CD4-positive, CD25-positive, alpha-beta regulatory T cell (primary cell): Measurements from ENCODE around the gene CCR7. TPM values are rescaled to one million over a fixed set of nuclear protein-coding genes. Genes with fewer than 3 reads are reported as not detected.
A peak's percentile ranks its signal among the peaks of the same experiment; 100 is the strongest.

Experiments
- ATAC-seq, 2 donors: fragments of 150-1000 bp; cut with Tn5 transposase; one replicate each; pipeline ENCODE4 v1.10.0; 2021; ENCODE audit warnings: low read depth in 2 of 2, moderate number of reproducible peaks in 2 of 2, moderate library complexity in 1 of 2
- DNase-seq, 3 donors: peaks; one replicate each; pipeline versions ENCODE4 v3.0.0 to v3.0.0-alpha.2; 2012 to 2022; ENCODE audit warnings: mixed read lengths in 1 of 3
- H3K27ac ChIP-seq: one replicate; pipeline ENCODE4 v1.7.0; 2013; ENCODE audit warnings: mild to moderate bottlenecking, low read length; ENCODE audit not compliant: insufficient read depth, poor library complexity, severe bottlenecking
- H3K27me3 ChIP-seq: one replicate; pipeline ENCODE4 v1.7.0; 2013; ENCODE audit warnings: low read length; ENCODE audit not compliant: control insufficient read depth, insufficient read depth
- H3K36me3 ChIP-seq: one replicate; pipeline ENCODE4 v1.7.0; 2013; ENCODE audit warnings: mild to moderate bottlenecking, low read length, moderate library complexity; ENCODE audit not compliant: control insufficient read depth, insufficient read depth
- H3K4me1 ChIP-seq: 2 replicates; pipeline ENCODE4 v1.7.0; 2013; ENCODE audit warnings: mild to moderate bottlenecking, low read length; ENCODE audit not compliant: insufficient read depth, control insufficient read depth, poor library complexity, severe bottlenecking
- H3K4me3 ChIP-seq: one replicate; pipeline ENCODE4 v1.7.0; 2013; ENCODE audit warnings: low read depth, mild to moderate bottlenecking, low read length, moderate library complexity
- H3K9me3 ChIP-seq, 2 experiments: 1 replicate in 1 of 2; 2 replicates in 1 of 2; pipeline ENCODE4 v1.7.0; 2013; ENCODE audit warnings: low read length in 2 of 2, mild to moderate bottlenecking in 1 of 2, moderate library complexity in 1 of 2; ENCODE audit not compliant: control insufficient read depth in 2 of 2
- H3K27ac Mint-ChIP-seq, 3 donors: one replicate each; pipeline ENCODE4 v1.8.0; 2020 to 2022; ENCODE audit warnings: mild to moderate bottlenecking in 3 of 3, mixed read lengths in 3 of 3, moderate library complexity in 2 of 3
- H3K27me3 Mint-ChIP-seq: one replicate; pipeline ENCODE4 v1.8.0; 2022; ENCODE audit warnings: mild to moderate bottlenecking, mixed read lengths
- H3K36me3 Mint-ChIP-seq: one replicate; pipeline ENCODE4 v1.8.0; 2020; ENCODE audit warnings: mixed read lengths
- H3K4me1 Mint-ChIP-seq, 4 donors: one replicate each; pipeline ENCODE4 v1.8.0; 2020 to 2022; ENCODE audit warnings: mixed read lengths in 4 of 4, mild to moderate bottlenecking in 1 of 4
- H3K4me3 Mint-ChIP-seq, 4 donors: one replicate each; pipeline ENCODE4 v1.8.0; 2020 to 2022; ENCODE audit warnings: mild to moderate bottlenecking in 4 of 4, mixed read lengths in 4 of 4, moderate library complexity in 3 of 4
- H3K9me3 Mint-ChIP-seq, 7 donors: one replicate each; pipeline ENCODE4 v1.8.0; 2020 to 2022; ENCODE audit warnings: mixed read lengths in 7 of 7, mild to moderate bottlenecking in 3 of 7, moderate library complexity in 2 of 7
- polyA plus RNA-seq, 4 donors: library from polyadenylated mRNA; unstranded; fragments of 300-500 nt; fragmentation: Illumina TruSeq; gene quantifications; one replicate each; pipeline ENCODE4 v1.2.3, GENCODE V29; 2021
- total RNA-seq: library from RNA; stranded (reverse); gene quantifications from one replicate; pipeline ENCODE4 v1.2.3, GENCODE V29; 2022

The CCR7 gene
- total and polyA plus RNA-seq, 5 donors from 2014 or later, result 192 to 828 (median 530) TPM

GRCh38 chr17:40540448-40540847 is 24.8 kb downstream of the CCR7 start:
- Mint-ChIP-seq H3K27ac (peak overlapping the region; percentile 85 to 96 (median 88)), H3K36me3 (no peaks in the 10 kb centered on the region), H3K9me3 (no peaks in the 10 kb centered on the region), H3K4me1 (peaks cover 6 to 79% (median 35%) of the 10 kb centered on the region in 4 donors), H3K4me3 (peak overlapping the region; percentile 66 to 86 (median 80)), H3K27me3 (peaks cover 27% of the 10 kb centered on the region)
- Histone ChIP-seq H3K4me3 (peak overlapping the region; percentile 77), H3K36me3 (no peaks in the 10 kb centered on the region), H3K27me3 (no peaks in the 10 kb centered on the region), H3K27ac (no peak overlapping the region), H3K4me1 (peaks cover 47% of the 10 kb centered on the region), H3K9me3 (no peaks in the 10 kb centered on the region)
- DNase-seq (peak in 2 of 3 donors; percentile 45 to 62), ATAC-seq (peak; percentile 44 to 49)

DNA sequence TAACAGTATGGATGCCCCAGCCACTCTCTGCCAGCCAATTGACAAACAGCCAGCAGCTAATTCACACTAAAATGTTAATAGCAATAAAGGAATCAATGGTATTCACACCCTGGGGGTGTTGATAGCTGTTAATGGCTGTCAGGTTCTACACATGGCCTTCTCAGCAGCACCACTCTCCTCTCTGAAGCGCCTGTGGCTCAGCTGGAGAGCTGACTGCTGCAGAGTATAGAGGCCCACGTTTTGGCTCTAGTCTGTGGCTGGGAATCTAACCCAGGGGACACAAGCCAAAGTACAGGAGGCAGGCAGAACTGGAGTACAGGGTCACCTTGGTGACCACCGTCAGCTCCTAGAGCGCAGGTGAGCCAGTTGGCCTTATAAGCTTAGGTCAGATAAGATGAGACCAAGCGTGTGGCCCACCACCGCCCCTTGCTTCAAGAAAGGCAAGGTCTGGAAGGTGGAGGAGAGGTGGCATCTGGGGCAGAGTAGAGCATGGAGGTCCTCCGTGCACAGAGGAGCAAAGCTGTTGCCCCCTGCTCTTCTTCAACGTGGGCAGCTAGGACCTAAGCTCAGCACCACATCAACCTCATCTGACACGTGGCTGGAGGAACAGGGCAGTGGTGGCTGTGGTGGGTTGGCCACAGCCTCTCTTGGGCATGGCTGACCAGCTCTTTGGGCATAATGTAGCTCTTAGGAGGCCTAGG is 25.4 kb downstream of the CCR7 start:
- no peaks in the 10 kb centered on the region for H3K9me3 Mint-ChIP-seq
- H3K4me3 Mint-ChIP-seq, result peak overlapping the region in 3 of 4 donors; percentile 66 to 77 (median 70)
- no peaks in the 10 kb centered on the region for H3K36me3 Mint-ChIP-seq
- no peaks in the 10 kb centered on the region for H3K9me3 ChIP-seq
- H3K36me3 ChIP-seq, result no peaks in the 10 kb centered on the region
- no peak for DNase-seq
- H3K4me1 ChIP-seq, result peaks cover 42% of the 10 kb centered on the region
- H3K27me3 Mint-ChIP-seq, result peaks cover 27% of the 10 kb centered on the region
- H3K27me3 ChIP-seq, result no peaks in the 10 kb centered on the region
- peak overlapping the region; percentile 85 to 96 (median 88) for H3K27ac Mint-ChIP-seq
- H3K27ac ChIP-seq, result no peak overlapping the region
- ATAC-seq, result no peak
- H3K4me1 Mint-ChIP-seq, result peaks cover 6 to 76% (median 34%) of the 10 kb centered on the region in 4 donors
- H3K4me3 ChIP-seq, result no peak overlapping the region

GRCh38 chr17:40538936-40539705 is 26.2 kb downstream of the CCR7 start:
- Mint-ChIP-seq H3K4me1 (peaks cover 6 to 74% (median 34%) of the 10 kb centered on the region in 4 donors), H3K4me3 (peak overlapping the region in 1 of 4 donors; percentile 66), H3K9me3 (no peaks in the 10 kb centered on the region), H3K36me3 (no peaks in the 10 kb centered on the region), H3K27ac (peak overlapping the region in 2 of 3 donors; percentile 59 to 88), H3K27me3 (peaks cover 27% of the 10 kb centered on the region)
- Histone ChIP-seq H3K27ac (no peak overlapping the region), H3K36me3 (no peaks in the 10 kb centered on the region), H3K9me3 (no peaks in the 10 kb centered on the region), H3K4me1 (peaks cover 43% of the 10 kb centered on the region), H3K4me3 (no peak overlapping the region), H3K27me3 (no peaks in the 10 kb centered on the region)
- DNase-seq, result no peak
- no peak for ATAC-seq

DNA sequence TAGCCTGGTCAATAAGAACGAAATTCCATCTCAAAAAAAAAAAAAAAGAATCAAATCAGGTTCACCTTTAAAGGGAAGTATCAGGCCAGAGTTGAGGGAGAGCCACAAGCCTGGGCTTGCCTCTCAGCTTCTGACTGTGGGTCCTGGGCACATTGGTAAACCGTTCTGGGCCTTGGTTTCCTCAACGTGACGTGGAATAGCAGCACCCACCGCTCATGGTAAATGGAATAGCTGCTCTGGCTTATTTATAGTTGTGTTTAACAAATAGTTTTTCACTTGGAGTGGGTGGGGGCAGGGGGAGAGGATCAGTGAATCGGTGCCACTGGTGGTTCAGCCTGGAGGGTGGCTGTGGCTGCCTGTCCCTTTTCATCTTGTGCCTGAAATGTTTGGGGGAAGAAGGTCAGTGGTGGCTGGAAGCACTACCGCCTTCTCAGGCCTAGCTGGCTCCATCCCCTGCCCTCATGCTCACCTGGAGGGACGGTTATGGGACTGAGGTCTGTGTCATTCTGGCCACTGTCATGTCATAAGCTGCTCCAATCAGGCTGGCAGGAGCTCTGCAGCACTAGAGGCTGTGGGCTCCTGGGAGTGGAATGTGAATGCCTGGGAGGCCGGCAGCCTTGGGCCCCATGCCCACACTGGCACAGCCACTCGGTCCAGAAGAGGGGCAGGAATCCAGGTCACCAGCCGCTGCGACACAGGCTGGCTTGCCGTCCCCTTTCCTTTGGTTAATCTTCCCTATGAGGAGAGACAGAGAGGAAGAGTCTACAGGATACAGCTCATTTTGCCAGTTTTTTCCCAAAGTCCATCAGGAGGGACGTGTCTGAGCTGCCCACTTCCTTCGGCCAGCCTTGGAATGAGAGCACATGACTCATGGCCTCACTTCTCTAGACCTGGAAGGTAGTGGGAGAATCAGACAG is 27.0 kb downstream of the CCR7 start:
- Histone ChIP-seq H3K4me3 (no peak overlapping the region), H3K27ac (no peak overlapping the region), H3K9me3 (no peaks in the 10 kb centered on the region), H3K36me3 (no peaks in the 10 kb centered on the region), H3K4me1 (peaks cover 51% of the 10 kb centered on the region), H3K27me3 (no peaks in the 10 kb centered on the region)
- no peak for ATAC-seq
- Mint-ChIP-seq H3K4me1 (peaks cover 11 to 79% (median 42%) of the 10 kb centered on the region in 4 donors), H3K4me3 (peak overlapping the region in 1 of 4 donors; percentile 38), H3K36me3 (no peaks in the 10 kb centered on the region), H3K9me3 (peaks cover 0 to 3% (median 0%) of the 10 kb centered on the region in 7 donors), H3K27ac (peak overlapping the region in 2 of 3 donors; percentile 51 to 64), H3K27me3 (peaks cover 32% of the 10 kb centered on the region)
- no peak for DNase-seq

GRCh38 chr17:40536295-40537171 is 28.7 kb downstream of the CCR7 start:
- Mint-ChIP-seq H3K4me3 (no peak overlapping the region), H3K27ac (peak overlapping the region; percentile 58 to 85 (median 64)), H3K9me3 (peaks cover 0 to 3% (median 0%) of the 10 kb centered on the region in 7 donors), H3K4me1 (peaks cover 26 to 79% (median 49%) of the 10 kb centered on the region in 4 donors), H3K36me3 (no peaks in the 10 kb centered on the region), H3K27me3 (peaks cover 27% of the 10 kb centered on the region)
- H3K4me3 ChIP-seq, result no peak overlapping the region
- DNase-seq (no peak), ATAC-seq (no peak)
- H3K27ac ChIP-seq, result no peak overlapping the region
- H3K36me3 ChIP-seq, result no peaks in the 10 kb centered on the region
- H3K9me3 ChIP-seq, result no peaks in the 10 kb centered on the region
- H3K4me1 ChIP-seq, result peaks cover 52% of the 10 kb centered on the region
- H3K27me3 ChIP-seq, result no peaks in the 10 kb centered on the region

- DNase-seq (no peak), ATAC-seq (no peak)
- Mint-ChIP-seq H3K27me3 (peaks cover 22% of the 10 kb centered on the region), H3K9me3 (peaks cover 0 to 3% (median 0%) of the 10 kb centered on the region in 7 donors), H3K36me3 (no peaks in the 10 kb centered on the region), H3K27ac (peak overlapping the region in 2 of 3 donors; percentile 52 to 85), H3K4me3 (no peak overlapping the region), H3K4me1 (peaks cover 29 to 79% (median 47%) of the 10 kb centered on the region in 4 donors)
- Histone ChIP-seq H3K4me1 (peaks cover 52% of the 10 kb centered on the region), H3K36me3 (no peaks in the 10 kb centered on the region), H3K27ac (no peak overlapping the region), H3K27me3 (no peaks in the 10 kb centered on the region), H3K9me3 (no peaks in the 10 kb centered on the region), H3K4me3 (no peak overlapping the region)
Observed at GRCh38 chr17:40535924-40536294, 29.4 kb downstream of the CCR7 start.
